Transverse colon (tissue), 4 donors: ENCODE data around the gene AKR1C3. TPM values are rescaled to one million over a fixed set of nuclear protein-coding genes. Genes with fewer than 3 reads are reported as not detected.
"Not testable (repeated sequence)": the region's sequence is repeated elsewhere in the genome, so short reads cannot be mapped to it uniquely, and the experiment has no call there.

Source experiments
- DNase-seq: peaks from one replicate; pipeline ENCODE4 v3.0.0-alpha.2; 2019
- H3K27ac ChIP-seq, 4 donors: fragments of 200-600 bp; sonication (generic); 2 replicates each; pipeline ENCODE4 v1.5.1; 2016 to 2018; ENCODE audit warnings: inconsistent platforms in 4 of 4
- H3K27me3 ChIP-seq: fragments of 200-600 bp; sonication (generic); 2 replicates; pipeline ENCODE4 v1.5.1; 2017; ENCODE audit warnings: inconsistent platforms
- H3K36me3 ChIP-seq, 4 donors: fragments of 200-600 bp; sonication (generic); 2 replicates each; pipeline ENCODE4 v1.5.1; 2017 to 2019; ENCODE audit warnings: inconsistent platforms in 4 of 4
- H3K4me1 ChIP-seq, 4 donors: fragments of 200-600 bp; sonication (generic); 2 replicates each; pipeline ENCODE4 v1.5.1; 2017 to 2020; ENCODE audit warnings: inconsistent platforms in 4 of 4
- H3K4me3 ChIP-seq, 4 donors: fragments of 200-600 bp; sonication (generic); 1 replicate in 1 of 4; 2 replicates in 3 of 4; pipeline versions ENCODE4 v1.5.1 to v1.6.1; 2017 to 2019; ENCODE audit warnings: inconsistent platforms in 4 of 4
- H3K9me3 ChIP-seq, 2 donors: fragments of 200-600 bp; sonication (generic); 2 replicates each; pipeline ENCODE4 v1.5.1; 2017 to 2019; ENCODE audit warnings: inconsistent platforms in 2 of 2
- CTCF ChIP-seq, 5 experiments: fragments of 200-600 bp in 3 of 5; fragments of 450-650 bp in 2 of 5; sonication (generic) in 3 of 5; IDR thresholded peaks; 1 replicate in 2 of 5; 2 replicates in 3 of 5; pipeline ENCODE4 v1.5.1; 2016 to 2017; ENCODE audit warnings: antibody characterized with exemption in 5 of 5, inconsistent platforms in 3 of 5, mild to moderate bottlenecking in 2 of 5, moderate library complexity in 1 of 5
- EP300 ChIP-seq: sonication (generic); formaldehyde crosslinking; IDR thresholded peaks from one replicate; pipeline ENCODE4 v1.6.1; 2017; ENCODE audit warnings: antibody characterized with exemption, low read depth
- POLR2A ChIP-seq: fragments of 450-650 bp; IDR thresholded peaks from one replicate; pipeline ENCODE4 v1.6.1; 2016; ENCODE audit warnings: antibody characterized with exemption, mild to moderate bottlenecking, moderate library complexity
- POLR2AphosphoS5 ChIP-seq, 3 donors: sonication (generic); formaldehyde crosslinking; IDR thresholded peaks; one replicate each; pipeline ENCODE4 v1.6.1; 2016; ENCODE audit warnings: antibody characterized with exemption in 3 of 3
- WGBS, 2 donors: methylation state at CpG; one replicate each; pipeline ENCODE4 v1.1.5; 2018; ENCODE audit warnings: low coverage in 1 of 2; 5-methylcytosine and 5-hydroxymethylcytosine counted together
- in situ Hi-C, 4 donors: fragments of 200-750 bp; cut with MboI; loops; one replicate each; pipeline versions ENCODE4 v1.15.0 to v1.15.1; 2017; ENCODE audit warnings: low sequenced_read_pairs in 3 of 4, low pct_ligation_motif_present in 1 of 4, low pct_unique_long_range_greater_than_20kb in 1 of 4
- intact Hi-C: fragments of 100-400 bp; cut with DNase I; formaldehyde crosslinking; loops from one replicate; pipeline ENCODE4 v1.15.1; 2023; ENCODE audit warnings: low total_unique reads
- total RNA-seq, 4 donors: library from RNA; depleted of rRNA; stranded (reverse); fragments of >200 nt; gene quantifications; one replicate each; pipeline ENCODE4 v1.1.0, GENCODE V29; 2016

The AKR1C3 gene
- total RNA-seq, 4 donors from 2014 or later, result 164 to 634 (median 415) TPM

- intact Hi-C loops (loop anchor here (5.0 kb wide), 1 partner anchor 244 kb away; no protein-coding TSS in a partner anchor), in situ Hi-C loops (loop anchor here in 3 of 4 donors (10.0 to 25.0 kb wide), 3 partner anchors 241 to 259 kb away; partner anchors contain the start of gene AKR1E2 (in 1 of the 3))
- 89% methylated on average over 2 of the region's 2 CpGs; no CpG with 5 or more reads in 1 of the 2 donors for WGBS, 2 donors
- no peak for DNase-seq
- Histone ChIP-seq H3K27ac (no peak overlapping the region), H3K4me1 (peaks cover 0 to 9% (median 0%) of the 10 kb centered on the region in 4 donors), H3K4me3 (peak overlapping the region in 3 of 4 donors; percentile 35 to 59 (median 39)), H3K27me3 (no peaks in the 10 kb centered on the region), H3K9me3 (no peaks in the 10 kb centered on the region), H3K36me3 (peaks cover 0 to 21% (median 10%) of the 10 kb centered on the region in 4 donors)
- TF ChIP-seq POLR2A, result no peak
- no peak for TF ChIP-seq CTCF (IDR thresholded peaks at IDR 0.05)
- TF ChIP-seq EP300, result no peak
- no peak for TF ChIP-seq POLR2AphosphoS5 (IDR thresholded peaks at IDR 0.05)
Measured at GRCh38 chr10:5096108-5096507, 1.9 kb downstream of the AKR1C3 start.

- not testable (repeated sequence) for H3K9me3 ChIP-seq
Measured at GRCh38 chr10:5102479-5102878, 8.3 kb downstream of the AKR1C3 start.

GRCh38 chr10:5103481-5103880, 9.3 kb downstream of the AKR1C3 start:
- DNase-seq, result no peak
- no peaks in the 10 kb centered on the region for H3K4me1 ChIP-seq
- in situ Hi-C loops, result no loop called here
- no peak overlapping the region for H3K4me3 ChIP-seq
- H3K36me3 ChIP-seq, result peaks cover 0 to 44% (median 15%) of the 10 kb centered on the region in 4 donors
- intact Hi-C loops, result no loop called here
- H3K27me3 ChIP-seq, result no peaks in the 10 kb centered on the region
- H3K9me3 ChIP-seq, result no peaks in the 10 kb centered on the region
- 73% methylated on average over 2 of the region's 2 CpGs; no CpG with 5 or more reads in 1 of the 2 donors for WGBS, 2 donors
- no peak overlapping the region for H3K27ac ChIP-seq
- TF ChIP-seq POLR2A, result no peak
- no peak for TF ChIP-seq POLR2AphosphoS5 (IDR thresholded peaks at IDR 0.05)
- no peak for TF ChIP-seq CTCF (IDR thresholded peaks at IDR 0.05)
- TF ChIP-seq EP300, result no peak

More at GRCh38 chr10:5102479-5102878, 8.3 kb downstream of the AKR1C3 start:
- DNase-seq, H3K4me1 ChIP-seq, H3K4me3 ChIP-seq, in situ Hi-C loops, intact Hi-C loops, H3K27ac ChIP-seq, H3K27me3 ChIP-seq: not testable (repeated sequence)
- peaks cover 0 to 48% (median 19%) of the 10 kb centered on the region in 4 donors for H3K36me3 ChIP-seq
- WGBS, 2 donors, result 80% methylated on average over 1 to 4 of the region's 11 CpGs

- in situ Hi-C loops, result no loop called here
- no peaks in the 10 kb centered on the region for H3K27me3 ChIP-seq
- TF ChIP-seq POLR2AphosphoS5 (IDR thresholded peaks at IDR 0.05) (no peak), CTCF (IDR thresholded peaks at IDR 0.05) (no peak), POLR2A (no peak), EP300 (no peak)
- intact Hi-C loops, result no loop called here
- H3K27ac ChIP-seq, result no peak overlapping the region
- H3K4me1 ChIP-seq, result no peaks in the 10 kb centered on the region
- peaks cover 0 to 32% (median 10%) of the 10 kb centered on the region in 4 donors for H3K36me3 ChIP-seq
- no peaks in the 10 kb centered on the region for H3K9me3 ChIP-seq
- no peak for DNase-seq
- WGBS, 2 donors, result 86 to 100% methylated on average over 1 of the region's 1 CpG
- no peak overlapping the region for H3K4me3 ChIP-seq
Measured at GRCh38 chr10:5105626-5106025, 11.4 kb downstream of the AKR1C3 start.

- in situ Hi-C loops (no loop called here), intact Hi-C loops (no loop called here)
- Histone ChIP-seq H3K36me3 (peaks cover 0 to 28% (median 10%) of the 10 kb centered on the region in 4 donors), H3K4me3 (no peak overlapping the region), H3K27me3 (no peaks in the 10 kb centered on the region), H3K27ac (no peak overlapping the region), H3K4me1 (no peaks in the 10 kb centered on the region), H3K9me3 (no peaks in the 10 kb centered on the region)
- DNase-seq, result no peak
- WGBS, 2 donors, result 84% methylated on average over 1 of the region's 1 CpG; no CpG with 5 or more reads in 1 of the 2 donors
- TF ChIP-seq CTCF (IDR thresholded peaks at IDR 0.05), result no peak
- TF ChIP-seq EP300, result no peak
- TF ChIP-seq POLR2AphosphoS5 (IDR thresholded peaks at IDR 0.05), result no peak
- TF ChIP-seq POLR2A, result no peak
Measured at GRCh38 chr10:5106553-5106952, 12.3 kb downstream of the AKR1C3 start.
